HG02840 (cell line): ENCODE results near the gene BRMS1L.
"Not testable (repeated sequence)": the region's sequence is repeated elsewhere in the genome, so short reads cannot be mapped to it uniquely, and the experiment has no call there.

ENCODE experiments used
- ATAC-seq: cut with Tn5 transposase; IDR thresholded peaks from one replicate; pipeline ENCODE4 v1.9.1; 2021; ENCODE audit warnings: mild to moderate bottlenecking, moderate library complexity, moderate number of reproducible peaks; ENCODE audit not compliant: unreplicated experiment, low FRiP score

The BRMS1L gene, protein sequence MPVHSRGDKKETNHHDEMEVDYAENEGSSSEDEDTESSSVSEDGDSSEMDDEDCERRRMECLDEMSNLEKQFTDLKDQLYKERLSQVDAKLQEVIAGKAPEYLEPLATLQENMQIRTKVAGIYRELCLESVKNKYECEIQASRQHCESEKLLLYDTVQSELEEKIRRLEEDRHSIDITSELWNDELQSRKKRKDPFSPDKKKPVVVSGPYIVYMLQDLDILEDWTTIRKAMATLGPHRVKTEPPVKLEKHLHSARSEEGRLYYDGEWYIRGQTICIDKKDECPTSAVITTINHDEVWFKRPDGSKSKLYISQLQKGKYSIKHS

DNA sequence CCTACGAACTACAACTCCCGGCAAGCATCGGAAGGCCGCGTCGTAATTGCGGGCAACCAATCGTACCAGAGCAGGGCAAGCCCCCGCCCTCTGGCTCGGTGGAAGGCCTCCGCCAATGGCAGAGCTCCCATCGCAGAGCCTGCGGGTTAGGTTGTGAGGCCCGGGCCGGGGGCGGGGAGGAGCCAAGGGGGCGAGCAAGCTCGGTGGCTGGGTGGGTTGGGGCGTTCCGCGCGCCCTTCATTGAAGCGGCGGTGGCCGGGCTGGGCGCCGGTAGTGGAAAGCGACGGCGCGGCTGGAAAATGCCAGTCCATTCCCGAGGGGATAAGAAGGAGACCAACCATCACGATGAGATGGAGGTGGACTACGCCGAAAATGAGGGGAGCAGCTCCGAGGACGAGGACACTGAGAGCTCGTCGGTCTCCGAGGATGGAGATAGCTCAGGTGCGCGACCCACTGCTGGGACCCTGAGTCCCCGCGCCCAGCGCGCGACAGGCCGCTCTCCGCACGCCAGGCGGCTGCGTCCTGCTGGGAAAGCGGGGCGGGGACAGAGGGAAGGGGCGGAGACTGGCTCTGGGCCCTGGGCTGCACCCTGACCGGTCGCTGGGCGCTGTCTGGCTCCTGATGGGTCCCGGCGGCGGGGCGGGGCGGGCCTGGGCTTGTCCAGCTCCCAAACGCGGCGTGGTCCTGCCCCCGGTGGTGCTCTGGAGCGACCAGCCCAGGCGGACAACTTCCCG is at the start of gene BRMS1L:
BRMS1L (plus strand) TSS at position 121 of the 734 bp plus-strand sequence; CDS start at position 300, 179 bp downstream.
- peak; percentile 96 for ATAC-seq

DNA sequence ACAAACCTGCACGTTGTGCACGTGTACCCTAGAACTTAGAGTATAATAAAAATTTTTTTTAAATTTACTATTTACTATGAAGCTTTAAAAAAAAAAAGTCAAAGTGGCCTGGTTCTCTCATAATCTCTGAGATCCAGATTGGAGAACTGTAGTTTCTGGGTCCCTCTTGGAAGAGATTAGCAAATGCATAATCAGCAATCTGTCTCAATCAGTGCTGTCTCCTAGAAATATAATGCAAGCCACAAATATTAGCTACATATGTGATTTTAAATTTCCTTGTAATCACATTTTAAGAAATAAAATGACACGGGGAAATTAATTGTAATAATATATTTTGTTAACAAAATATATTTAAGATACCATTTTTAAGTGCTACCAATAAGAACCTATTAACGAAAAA is 49.3 kb upstream of the BRMS1L start:
- ATAC-seq: no peak

DNA sequence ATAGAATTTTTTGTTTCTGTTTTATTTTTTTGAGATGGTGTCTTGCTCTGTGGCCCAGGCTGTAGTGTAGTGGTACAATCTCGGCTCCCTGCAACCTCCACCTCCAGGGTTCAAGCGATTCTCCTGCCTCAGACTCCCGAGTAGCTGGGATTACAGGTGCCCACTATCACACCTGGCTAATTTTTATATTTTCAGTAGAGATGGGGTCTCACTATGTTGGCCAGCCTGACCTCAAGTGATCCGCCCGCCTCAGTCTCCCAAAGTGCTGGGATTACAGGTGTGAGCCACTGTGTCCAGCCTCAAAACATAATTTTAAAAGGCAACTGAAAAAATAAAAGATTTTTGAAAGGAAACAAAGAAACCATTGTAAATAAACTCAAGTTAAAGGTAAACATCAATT is 48.6 kb upstream of the BRMS1L start:
- not testable (repeated sequence) for ATAC-seq

DNA sequence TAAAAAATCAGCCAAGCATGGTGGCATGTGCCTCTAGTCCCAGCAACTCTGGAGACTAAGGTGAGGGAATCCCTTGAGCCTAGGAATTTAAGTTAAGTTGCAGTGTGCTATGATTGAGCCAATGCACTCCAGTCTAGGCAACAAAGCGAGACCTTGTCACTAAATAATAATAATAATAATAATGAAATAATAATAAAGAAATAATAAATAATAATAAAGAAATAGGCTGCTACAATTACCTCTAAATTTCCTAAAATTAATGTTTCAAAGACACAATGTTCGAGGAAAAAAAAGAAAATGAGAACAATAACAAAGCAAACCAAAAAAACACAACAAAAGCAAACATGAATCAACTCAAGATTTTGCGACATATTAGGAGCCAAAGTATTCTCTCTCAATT is 46.8 kb upstream of the BRMS1L start:
- ATAC-seq: no peak

DNA sequence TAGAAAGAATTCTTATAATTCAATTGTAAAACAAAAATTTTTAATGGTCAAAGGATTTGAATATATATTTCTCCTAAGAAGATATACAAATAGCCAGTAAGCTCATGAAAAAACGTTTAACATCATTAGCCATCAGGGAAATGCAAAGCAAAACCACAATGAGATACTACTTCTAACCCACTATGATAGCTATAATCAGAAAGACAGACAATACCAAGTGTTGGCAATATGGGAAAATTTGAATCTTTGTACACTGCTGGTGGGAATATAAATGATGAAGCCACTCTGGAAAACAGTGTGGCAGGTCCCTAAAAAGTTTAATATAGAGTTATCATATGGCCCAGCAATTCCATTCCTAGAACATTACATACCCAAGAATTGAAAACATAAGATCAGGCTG is 42.4 kb upstream of the BRMS1L start:
- ATAC-seq: no peak

DNA sequence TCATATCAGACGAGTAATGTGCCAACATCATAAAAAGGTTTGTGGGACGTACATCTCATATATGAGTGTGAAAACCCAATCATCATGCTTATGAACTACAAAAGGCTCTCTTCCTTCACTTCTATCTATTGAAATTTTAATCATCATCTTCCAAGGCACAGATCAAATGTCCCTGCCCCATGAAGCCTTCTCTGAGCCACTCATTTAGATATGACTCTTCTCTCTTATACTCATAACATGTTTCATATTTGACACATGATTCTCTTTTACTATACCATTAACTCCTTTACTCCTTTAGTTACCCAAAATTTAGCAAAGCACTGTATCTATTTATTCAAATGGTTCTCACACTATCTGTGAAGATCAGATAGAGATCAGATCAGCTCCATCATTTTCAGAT is 39.3 kb upstream of the BRMS1L start:
- ATAC-seq: no peak

DNA sequence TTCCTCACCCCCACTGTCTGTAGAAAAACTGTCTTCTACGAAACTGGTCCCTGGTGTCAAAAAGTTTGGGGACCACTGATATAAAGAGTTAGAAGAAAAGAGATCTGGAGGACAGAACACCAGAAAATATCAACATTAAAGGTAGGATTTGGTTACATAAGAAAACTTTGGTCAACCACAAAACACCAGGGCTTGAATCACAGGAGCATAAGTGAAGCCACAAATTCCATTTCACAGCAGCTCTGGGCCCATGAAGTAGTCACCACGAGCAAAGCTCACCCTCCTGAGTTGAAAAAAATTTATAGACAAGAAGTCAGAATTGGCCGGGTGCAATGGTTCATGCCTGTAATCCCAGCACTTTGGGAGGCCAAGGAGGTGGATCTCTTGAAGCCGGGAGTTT is 36.5 kb upstream of the BRMS1L start:
- ATAC-seq: no peak

DNA sequence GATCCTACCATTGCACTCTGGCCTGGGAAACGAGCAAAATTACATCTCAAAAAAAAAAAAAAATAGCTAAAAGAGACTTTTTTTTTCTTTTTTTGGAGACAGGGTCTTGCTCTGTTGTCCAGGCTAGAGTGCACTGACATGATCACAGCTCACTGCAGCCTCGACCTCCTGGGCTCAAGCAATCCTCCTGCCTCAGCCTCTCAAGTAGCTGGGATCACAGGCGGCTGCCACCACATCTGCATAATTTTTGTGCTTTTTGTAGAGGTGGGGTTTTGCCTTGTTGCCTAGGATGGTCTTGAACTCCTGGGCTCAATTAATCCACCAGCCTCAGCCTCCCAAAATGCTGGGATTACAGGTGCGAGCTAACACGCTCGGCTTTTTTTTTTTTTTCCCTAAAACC is 28.3 kb upstream of the BRMS1L start:
- ATAC-seq: no peak

DNA sequence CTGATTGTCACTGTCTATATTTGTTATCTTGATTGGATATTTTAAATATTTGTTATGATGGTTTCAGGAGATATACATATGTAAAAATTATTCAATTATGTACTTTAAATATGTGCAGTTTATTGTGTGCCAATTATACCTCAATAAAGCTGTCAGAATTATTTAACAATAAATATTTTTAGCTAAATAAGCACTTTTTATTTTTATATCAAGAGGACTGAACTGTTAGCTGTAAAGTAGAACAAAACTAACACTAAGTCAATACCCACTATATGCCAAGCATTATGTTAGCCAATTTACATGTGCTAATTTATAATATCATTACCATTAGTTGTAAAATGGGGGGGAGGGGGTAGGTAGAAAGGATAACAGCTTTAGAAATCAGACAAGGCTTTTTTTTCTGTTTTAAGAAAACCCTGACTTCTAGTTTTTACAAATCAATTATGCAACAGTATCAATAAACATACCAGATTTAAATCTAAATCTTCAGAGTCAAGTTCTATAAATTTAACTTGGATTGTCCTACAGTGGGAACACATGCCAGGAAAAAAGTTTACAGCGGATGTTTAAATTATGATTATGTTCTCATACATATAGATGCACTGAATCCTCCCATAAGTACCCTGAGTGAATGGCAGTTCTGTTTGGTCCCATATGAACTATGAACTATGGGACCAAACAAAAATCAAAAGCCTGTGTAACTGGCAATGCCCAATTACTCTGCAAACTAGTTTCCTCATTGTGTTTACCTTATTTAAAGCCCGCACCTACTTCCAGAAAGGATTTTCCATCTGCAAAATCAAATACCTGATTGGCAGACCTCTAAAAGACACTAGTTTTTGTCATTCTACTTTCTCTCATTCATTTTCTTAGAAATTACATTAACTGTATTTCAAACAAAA is 19.9 kb upstream of the BRMS1L start:
- no peak for ATAC-seq

DNA sequence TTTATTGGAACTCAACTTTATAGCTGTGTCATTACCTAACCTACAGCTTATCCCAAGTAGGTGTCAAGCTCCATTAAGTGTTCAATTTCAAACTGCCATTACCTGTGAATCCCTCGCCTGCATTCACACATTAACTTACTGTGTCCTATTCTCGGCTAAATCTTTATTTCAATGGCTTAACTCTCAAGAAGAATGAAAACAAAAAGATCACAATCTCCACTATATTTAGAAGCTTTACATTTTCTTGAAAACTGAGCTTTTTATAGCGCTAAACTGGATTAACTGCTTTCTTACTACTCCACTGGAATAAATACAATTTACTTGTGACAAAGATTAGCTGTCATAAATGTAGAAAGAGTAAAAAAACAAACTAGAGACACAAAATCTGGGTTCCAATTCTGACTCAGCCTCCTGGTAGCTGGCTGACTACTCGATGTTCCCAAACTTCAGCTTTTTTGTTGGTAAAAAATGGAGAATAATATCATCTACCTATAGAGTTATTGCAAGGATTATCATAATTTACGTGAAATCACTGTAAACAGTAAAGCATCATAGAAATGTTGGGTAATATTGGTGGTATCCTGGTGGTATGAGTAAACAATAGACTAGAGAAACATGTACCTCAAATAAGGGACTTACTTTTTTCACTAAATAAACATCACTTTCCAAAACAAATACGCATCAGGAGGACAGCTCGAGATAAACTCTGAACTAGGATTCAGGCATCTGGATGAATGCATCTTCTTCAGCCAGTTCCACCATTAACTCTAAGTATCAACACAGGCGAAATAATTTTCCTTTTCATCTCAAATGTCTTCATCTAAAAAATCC is 18.8 kb upstream of the BRMS1L start:
- no peak for ATAC-seq

DNA sequence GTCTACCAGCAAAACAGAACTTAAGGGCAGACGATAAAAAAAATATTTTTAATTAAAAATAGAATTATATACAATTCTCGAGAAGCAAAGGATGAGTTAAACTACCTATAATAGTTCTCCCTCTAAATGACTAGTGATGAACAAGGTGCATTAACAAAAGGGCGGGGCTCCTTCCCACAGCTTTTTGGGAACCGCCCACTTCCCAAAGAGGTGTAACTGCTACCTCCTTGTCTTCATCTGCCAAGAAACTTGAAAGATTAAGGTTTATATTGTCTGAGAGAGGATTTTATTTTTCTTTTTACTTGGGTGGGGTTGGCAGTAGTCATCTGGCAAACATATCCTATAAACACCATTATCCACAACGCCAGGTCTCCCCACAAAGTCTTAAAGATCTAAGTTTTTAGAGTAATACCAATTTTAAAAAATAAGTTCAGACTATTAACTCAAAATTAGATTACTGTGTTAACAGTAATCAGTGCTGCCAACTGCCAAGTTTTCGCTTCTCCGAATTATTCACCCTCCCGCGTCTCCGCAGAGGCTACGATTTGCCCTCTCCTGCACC is 18.0 kb upstream of the BRMS1L start:
- no peak for ATAC-seq

DNA sequence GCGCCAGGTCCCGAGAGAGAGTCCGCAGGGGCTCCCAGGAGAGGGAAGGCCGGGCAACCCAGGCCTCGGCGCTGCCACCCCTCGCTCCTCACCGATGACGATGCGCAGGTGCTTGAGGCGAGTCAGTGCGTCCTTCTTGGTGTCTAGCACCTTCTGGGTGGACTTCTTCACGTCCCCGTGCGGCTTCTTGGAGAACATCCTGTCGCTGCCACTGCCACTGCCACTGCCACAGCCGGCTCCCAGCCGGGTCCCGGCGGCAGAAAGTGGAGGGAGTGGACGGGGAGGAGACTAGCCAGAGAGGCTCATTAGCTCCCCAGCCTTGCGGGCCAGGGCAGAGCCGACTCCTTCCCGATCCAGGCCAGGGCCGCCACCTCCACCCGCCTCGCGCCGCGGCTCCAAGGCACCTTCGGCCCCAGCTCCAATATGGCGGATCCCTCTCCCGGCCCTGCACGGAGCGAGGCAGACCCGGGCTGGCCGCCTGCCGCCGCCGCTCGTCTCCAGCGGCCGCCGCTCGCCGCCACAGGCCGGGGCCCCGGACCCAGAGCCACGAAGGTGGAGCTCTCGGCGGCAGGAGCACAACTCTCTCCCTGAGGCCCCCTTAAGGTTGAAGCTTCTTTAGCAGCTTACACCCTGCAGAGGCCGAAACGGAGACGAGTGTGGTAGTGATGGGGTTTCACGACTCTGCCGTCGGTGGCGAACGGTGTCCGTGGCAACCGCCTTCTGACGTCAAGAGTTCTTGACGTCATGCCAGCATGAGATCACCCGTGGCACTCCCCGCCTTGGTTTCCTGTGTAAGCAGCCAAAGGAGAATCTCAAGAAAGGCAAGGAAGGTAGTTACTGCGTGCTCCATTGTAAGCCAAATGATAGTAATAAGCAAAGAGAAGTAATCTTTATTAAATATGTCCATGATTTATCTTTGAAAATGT is 17.2 kb upstream of the BRMS1L start, which contains the start of gene RALGAPA1:
RALGAPA1 (minus strand) TSS at position 658 of the 926 bp plus-strand sequence; CDS start at position 198, 460 bp downstream.
- ATAC-seq: peak; percentile 96

DNA sequence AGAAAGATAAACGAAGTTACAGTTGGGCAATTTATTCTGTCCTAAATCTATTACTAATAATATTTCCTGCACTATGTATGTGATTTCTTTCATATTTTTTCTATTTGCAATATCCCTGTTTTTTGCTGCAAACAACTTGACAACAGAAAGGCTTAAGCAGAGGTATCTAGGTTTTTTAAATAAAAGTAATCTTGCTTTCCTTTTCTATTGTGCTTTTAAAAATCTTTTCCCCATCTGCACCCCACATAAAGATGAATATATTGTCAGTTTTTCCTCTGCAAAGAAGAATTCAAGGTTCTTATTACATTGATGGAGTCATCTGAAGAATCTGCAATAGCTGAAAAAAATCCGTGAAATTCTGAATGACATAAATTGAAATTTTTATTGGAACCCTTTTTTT is 16.5 kb upstream of the BRMS1L start:
- ATAC-seq: no peak

DNA sequence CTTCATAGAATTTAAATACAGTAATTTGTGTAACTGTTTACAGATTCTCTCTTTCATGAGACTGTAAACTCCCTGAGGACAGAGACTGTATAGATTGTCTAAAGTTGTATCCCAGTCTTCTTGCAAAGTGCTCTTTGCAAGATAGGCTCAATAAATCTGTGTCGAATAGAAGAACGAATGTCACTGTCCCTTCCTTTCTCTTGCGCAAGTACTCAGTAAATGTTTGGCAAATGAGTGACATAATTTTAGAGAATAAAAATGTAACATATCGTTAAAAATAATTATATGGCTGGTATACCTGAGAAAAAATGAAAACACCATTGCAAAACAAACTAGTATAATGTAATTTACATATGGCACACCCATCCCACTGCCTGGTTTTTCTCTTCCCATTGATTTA is 15.2 kb upstream of the BRMS1L start:
- no peak for ATAC-seq

DNA sequence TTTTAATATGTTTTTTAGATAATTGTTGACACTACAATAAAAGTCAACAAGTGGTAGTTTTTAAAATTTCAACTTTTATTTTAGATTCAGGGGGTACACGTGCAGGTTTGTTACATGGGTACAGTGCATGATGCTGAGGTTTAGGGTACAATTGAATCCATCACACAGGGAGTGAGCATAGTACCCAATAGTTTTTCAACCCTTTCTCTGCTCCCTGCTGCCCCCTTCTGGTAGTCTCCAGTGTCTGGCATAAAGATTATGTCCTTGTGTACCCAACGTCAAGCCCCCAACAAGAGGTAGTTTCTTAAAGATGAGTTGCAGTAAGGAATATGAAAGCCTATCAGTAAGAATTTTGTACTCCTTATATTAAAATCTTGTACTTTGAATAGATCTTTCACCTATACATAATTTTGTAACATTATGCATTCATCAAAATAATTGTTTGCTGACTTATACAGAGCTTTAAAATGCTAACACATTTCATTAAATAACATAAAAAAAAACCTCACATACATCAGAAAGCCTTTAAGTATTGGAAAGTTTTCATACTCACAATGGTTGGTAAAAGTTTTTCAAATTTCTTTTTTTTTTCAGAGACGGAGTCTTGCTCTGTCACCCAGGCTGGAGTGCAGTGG is 11.7 kb upstream of the BRMS1L start:
- peak; percentile 65 for ATAC-seq

DNA sequence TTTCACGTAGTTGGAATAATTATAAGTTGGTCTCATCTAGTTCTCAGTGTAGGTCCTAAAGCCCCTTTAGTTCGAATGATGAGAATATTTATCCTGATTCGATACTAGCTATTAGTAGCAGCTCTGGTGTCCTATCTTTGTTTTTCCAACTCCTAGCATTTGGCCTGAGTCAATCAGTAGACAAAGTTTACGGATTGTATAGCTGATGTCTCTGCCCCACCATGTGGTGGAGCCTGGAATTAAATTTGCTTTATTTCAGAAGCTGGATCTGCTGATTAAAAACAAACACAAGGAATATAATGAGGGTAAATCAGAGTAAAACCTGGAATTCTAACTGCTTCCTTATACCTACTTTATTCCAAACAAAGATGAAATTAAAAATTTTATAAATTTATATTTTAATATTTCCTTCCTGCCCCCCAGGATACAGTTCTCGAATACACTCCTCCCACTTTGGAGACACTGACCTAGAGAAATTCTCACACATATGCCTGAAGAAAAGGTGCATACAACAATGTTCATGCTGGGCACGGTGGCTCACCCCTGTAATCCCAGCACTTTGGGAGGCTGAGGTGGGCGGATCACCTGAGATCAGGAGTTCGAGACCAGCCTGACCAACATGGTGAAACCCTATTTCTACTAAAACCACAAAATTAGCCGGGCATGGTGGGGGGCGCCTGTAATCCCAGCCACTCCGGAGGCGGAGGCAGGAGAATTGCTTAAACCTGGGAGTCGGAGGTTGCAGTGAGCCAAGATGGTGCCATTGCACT is 7.6 kb upstream of the BRMS1L start:
- ATAC-seq: no peak
